ENCODE measurements around the gene NOXA1.
"Not testable (repeated sequence)": the region's sequence is repeated elsewhere in the genome, so short reads cannot be mapped to it uniquely, and the experiment has no call there.

The NOXA1 gene

DNA sequence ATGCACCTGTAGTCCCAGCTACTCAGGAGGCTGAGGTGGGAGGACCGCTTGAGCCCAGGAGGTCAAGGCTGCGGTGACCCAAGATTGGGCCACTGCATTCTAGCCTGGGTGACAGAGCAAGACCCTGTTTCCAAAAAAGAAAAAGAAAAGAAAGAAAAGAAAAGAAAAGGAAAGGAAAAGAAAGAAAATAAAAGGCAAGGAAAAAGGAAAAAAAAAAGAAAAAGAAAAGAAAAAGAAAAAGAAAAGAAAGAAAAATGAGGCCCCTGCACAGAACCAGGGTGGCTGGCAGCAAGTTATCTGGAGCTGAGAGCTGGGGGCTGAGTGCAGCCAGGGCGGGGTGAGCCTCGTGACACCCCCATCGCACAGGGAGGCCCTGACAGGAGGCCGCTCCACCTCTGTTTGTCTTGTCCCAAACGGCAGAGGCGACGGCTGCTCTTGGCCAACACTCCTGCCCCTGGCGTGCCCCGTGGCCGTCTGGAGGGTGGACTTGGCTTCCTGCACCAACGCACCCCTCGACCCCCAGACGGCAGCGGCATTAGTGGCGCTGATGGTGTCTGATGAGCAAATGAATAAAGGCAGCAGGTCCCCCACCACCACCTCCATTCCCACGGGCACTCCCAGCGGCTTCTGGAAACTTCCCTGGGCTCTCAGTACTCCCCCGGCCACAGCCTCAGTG is 17.0 kb upstream of the NOXA1 start:
- no peak for DNase-seq

DNA sequence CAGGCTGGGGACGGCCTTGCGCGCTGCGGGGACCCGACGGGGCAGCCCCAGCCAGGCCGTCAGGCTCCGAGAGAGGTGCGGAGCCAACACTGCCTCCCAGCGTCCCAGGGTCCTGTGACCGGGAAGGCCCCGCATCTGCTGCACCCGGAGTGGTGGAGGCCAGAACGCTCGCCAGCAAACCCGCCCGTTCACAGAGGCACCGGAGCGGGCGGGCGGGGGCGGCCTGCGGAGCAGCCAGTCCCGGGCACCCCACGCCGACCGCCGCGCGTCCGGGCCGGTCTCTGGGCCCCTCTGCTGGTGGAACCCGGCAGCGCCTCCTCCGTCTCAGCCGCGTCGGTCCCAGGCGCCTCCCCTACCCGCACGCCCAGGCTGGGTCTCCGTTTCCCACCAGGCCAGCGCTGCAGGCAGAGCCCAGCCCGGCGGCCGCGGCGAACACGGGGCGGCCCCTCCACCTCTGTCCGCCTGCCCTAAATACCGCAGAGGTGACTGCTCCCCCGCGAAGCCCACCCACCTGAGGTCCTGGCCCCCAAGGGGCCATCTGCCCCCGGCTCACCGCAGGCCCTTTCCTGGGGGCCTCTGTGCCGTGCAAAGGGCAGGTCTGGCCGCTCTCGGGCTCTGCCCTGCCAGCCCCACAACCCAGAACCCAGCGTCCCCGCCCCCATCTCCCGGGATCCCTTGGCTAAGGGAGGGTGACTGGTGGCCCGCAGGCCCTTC is 16.2 kb upstream of the NOXA1 start:
- DNase-seq = peak; percentile 7 to 76

GRCh38 chr9:137407590-137408300 is 15.4 kb upstream of the NOXA1 start:
- no peak for DNase-seq

DNA sequence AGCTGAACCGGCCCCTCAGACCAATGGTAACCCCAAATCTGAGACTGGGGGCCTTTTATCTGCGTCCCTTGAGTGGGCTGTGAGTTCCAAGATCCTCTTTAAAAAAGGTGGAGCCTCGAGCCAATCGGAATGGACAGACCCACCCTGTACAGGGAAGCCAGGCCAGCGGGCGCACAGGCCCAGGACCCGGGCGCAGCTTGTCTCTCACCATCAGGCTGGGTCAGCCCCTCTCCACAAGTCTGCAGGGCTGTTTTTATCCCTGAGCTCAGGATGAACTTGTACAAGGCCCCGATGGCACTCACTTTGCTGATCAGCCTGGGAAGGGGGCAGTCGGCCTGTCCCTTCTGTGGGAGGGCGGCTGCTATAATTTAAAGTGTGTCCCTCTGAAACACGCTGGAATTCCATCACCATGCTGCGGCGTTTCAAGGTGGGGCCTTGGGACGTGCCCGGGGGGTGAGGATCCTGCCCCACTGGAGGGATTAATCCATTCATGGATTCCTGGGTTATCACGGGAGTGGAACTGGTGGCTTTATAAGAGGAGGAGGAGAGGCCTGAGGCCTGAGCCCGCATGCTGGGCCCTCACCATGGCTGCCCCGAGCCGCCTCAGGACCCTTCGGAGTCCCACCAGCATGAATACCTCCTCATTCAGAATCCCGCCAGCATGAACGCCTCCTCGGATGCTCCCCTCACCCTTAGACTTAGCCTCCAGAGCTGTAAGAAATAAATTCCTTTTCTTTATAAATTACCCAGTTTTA is 14.4 kb upstream of the NOXA1 start:
- DNase-seq = no peak

DNA sequence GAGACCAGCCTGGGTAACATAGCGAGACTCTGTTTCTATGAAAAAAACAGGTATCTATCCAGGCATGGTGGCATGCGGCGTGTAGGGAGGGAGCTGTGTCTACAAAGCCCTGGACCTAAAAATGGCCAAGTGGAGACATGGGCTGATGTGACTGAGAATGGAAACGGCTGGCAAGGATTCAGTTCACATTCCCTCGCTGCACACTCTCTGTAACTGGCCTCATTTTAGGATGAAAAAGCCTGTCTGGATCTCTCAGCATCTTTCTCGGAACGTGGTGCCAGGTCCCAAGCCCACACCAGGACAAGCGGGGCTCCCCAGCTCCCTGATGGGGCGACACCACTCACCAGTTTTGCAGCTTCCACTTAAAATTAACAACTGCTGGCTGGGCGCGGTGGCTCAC is 13.7 kb upstream of the NOXA1 start:
- no peak for DNase-seq

- not testable (repeated sequence) for DNase-seq
Observed at GRCh38 chr9:137410236-137410890, 12.8 kb upstream of the NOXA1 start.

DNA sequence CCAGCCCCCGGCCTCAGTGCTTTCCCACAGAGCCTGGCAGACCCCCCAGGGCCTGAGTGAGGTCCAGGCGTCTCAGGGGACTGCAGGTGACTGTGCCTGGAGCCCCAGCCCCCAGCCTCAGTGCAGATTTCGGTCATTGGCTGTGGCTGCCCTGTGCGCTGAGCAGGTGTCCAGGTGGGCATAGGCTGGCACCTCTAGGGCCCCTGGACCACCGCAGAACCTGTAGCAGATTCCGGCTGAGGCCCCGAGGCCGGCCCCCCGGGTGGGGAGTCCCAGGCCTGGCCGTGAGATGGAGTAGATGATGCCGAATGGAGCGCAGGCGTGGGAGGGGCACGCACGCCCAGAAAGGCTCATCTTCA is 12.3 kb upstream of the NOXA1 start:
- DNase-seq = no peak

- no peak for DNase-seq
Observed at GRCh38 chr9:137411260-137411644, 11.9 kb upstream of the NOXA1 start.

GRCh38 chr9:137411645-137412380 is 11.4 kb upstream of the NOXA1 start:
- DNase-seq = no peak

DNA sequence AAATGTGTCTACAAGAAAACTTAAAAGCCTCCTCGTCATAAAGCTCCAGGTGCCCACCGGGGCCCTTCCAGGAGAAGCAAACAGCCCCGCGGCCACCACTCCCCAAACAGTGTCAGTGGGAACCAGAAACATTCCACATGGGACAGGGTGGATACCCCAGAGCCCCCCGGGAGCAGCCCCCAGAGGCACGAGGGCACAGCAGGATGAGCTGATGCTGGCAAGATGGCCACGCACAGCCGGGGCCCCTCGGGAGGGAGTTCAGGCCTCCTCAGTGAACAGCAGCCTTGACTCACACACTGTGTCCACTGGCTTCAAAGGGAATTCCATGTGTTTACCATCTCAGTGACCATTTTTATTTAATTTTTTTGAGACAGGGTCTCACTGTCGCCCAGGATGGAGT is 10.8 kb upstream of the NOXA1 start:
- no peak for DNase-seq

DNA sequence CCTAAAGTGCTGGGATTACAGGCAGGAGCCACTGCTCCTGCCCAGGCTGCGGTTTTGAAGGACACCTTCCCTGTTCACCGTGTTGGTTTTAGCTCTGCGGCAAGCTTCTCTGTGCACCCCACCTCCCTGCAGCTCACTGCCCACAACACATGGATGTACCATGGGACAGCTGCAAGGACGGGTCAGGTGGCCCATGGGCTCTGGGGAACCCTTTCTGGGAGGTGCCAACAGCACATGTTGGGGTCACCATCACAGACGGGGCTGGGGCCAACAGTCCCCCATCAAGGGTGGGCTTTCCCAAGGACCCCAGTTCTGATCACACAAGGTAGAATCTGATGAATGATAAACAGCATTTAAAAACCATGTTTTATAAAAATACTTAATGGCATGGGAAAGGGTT is 7.7 kb upstream of the NOXA1 start:
- no peak for DNase-seq

DNA sequence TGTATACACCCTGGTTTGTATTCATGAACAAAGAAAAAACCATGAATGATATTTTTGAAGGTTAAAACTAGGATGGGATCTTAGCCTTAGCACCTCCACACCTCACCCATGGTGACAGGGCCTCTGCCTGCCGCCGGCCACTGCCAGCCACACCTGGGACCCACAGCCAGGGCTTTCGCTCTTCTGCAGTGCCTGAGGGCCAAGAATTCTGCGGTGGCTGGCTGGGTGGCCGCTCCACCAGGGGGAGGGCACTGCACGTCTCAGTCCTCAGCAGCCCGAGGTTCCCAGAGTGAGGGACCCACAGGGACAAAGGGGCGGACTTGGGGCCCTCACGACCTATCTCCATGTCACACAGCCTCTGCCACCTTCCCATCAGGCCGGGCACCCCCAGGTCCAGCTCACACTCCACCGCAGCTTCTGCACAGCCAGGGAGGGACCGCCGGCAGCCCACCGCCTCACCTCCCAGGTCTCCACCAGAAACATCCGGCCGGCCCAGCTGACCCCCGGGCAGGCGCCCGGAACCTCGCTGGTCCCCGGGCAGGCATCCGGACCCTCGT is 7.1 kb upstream of the NOXA1 start:
- no peak for DNase-seq

- no peak for DNase-seq
Observed at GRCh38 chr9:137416563-137417151, 6.5 kb upstream of the NOXA1 start.

DNA sequence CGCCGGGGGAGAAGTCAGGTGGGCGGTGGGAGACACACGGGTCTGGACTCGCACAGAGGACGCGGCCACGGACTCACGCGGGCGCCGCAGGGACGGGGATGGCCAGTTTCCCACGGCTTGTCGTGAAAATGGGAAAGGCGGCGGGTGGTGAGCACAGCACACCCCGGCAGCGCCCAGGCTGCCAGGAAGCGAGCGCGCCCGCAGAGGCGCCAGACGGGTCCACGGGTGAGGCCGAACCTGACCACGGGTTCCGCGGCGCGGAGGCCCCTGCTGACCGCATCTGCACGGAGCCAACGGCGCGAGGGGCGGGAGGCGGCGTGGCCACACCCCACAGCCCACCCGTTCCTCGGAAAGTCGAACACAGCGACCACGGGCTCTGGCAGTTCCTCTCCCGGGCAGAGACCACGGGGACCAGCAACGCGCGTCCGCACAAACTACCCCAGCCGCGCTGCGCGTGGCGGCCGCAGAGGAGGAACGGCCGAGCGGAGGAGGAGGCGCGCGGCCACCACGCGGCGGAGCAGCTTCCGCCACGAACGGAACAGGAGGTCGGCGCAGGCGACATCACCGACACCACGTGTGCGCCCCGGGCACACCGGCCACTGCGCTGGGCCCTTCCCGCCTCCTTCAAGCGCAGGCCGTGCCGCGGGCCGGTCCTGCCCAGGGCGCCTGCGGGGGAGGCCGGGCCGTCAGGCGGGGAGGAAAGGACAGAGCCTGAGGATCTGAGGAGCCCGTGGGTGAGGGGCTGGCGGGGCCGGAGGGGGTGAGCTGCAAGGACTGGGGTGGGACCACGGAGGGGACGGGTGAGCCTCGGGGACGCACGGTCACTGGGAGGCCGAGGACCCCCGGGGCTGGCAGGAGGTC is 5.8 kb upstream of the NOXA1 start:
- DNase-seq = no peak

DNA sequence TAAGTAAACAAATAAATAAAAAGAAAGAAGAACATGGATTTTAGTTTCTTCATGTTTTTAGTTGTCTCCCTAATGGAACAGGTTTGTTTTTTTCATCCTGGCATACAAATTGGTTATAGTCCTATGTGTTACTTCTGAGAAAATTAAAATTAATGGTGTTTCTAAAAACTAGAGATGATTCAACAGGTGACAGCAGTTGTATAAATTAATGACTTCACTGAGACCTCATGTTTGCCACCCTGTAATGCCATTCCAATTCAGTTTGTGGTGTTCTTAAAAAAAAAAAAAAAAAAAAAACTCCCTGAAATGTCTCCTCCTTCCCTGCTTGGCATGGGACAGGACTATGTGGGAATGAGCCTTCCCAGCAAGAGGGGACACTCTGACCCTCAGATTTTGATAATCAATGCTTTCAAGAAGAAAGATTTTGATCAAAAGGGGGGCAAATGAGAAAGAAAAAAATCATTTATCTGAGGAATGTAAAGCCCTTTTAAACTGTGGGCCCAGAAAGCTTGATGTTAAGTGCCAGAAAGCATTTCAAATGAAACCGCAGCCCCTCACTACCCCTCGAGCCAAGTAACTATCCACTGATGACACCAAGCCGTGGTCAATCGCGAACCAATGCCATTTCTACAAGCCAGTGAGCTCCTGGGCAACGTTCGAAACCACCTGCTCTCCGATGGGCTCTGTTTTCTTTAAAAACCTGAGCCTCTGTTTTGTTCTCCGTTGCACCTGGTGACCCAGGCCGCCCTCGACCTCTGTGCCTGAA is 1.2 kb upstream of the NOXA1 start:
- DNase-seq = no peak

DNA sequence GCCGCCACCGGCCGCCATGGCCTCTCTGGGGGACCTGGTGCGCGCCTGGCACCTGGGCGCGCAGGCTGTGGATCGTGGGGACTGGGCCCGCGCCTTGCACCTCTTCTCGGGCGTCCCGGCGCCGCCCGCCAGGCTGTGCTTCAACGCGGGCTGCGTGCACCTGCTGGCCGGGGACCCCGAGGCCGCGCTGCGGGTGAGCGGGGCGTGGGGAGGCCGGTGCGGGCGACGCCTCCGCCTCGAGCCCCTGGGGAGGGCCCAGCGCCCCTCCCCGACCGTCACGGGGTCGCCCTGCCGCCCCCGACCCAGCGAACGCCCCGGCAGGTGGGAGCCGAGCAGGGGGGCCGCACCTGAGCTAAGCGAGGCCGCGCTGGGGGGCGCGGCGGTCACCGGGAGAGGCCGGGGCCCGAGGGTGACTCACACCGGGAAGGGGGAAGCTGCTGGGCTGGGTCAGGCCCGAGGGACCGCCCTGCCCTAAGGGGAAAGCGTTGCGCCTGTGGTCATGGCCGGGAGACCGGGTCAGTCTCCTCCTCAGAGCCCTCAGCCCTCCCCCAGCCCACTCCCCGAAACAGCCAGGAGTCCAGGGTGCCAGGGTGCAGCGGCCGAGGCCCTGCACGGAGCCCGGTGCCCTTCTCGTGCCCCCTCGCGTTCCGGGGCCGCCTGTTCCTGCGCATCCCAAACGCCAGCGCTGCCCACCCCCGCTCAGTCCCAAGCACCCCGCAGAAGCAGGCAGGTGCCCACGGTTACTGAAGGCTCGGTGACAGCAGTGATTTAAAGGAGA is 510 bp downstream of the NOXA1 start:
- peak in 1 of 2 experiments; percentile 43 for DNase-seq

- DNase-seq = no peak
Observed at GRCh38 chr9:137426018-137426681, 3.0 kb downstream of the NOXA1 start.
